Measurements from ENCODE around the gene TNFRSF14.

DNA sequence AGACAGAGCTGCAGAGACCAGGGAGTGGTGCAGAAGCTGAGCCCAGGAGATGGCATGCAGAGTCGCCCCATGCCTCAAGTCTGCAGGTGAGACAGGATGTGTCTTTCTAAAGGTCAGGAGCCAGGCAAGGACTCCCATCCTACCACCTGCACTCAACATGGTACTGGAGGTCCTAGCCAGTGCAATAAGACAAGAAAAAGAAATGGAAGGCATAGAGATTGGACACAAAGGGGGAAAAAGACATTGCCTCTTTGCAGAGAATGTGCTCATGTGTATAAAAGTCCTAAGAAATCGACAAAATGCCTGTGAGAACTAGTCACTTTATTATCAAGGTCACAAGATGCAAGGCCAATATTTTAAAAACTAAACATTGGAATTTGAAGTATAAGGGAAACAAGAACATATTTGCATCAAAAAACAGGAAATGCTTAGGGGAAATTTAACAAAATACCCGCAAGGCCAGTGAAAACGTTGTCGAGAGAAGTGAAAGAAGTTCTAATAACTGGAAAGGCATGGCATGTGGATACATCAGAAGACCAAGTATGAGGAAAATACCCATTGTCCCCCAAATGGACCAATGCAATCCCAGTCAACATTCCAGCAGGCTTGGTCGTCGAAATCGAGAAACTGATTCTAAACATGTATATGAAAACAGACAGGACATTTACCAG lies 17.2 kb downstream of the TNFRSF14 start:
- TF ChIP-seq, protein P1, sequence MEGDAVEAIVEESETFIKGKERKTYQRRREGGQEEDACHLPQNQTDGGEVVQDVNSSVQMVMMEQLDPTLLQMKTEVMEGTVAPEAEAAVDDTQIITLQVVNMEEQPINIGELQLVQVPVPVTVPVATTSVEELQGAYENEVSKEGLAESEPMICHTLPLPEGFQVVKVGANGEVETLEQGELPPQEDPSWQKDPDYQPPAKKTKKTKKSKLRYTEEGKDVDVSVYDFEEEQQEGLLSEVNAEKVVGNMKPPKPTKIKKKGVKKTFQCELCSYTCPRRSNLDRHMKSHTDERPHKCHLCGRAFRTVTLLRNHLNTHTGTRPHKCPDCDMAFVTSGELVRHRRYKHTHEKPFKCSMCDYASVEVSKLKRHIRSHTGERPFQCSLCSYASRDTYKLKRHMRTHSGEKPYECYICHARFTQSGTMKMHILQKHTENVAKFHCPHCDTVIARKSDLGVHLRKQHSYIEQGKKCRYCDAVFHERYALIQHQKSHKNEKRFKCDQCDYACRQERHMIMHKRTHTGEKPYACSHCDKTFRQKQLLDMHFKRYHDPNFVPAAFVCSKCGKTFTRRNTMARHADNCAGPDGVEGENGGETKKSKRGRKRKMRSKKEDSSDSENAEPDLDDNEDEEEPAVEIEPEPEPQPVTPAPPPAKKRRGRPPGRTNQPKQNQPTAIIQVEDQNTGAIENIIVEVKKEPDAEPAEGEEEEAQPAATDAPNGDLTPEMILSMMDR (IDR thresholded peaks at IDR 0.05; ENCODE audit: low read depth, low read length, poor library complexity, severe bottlenecking): no peak
- no peak for TF ChIP-seq EZH2phosphoT487 (IDR thresholded peaks at IDR 0.05; ENCODE audit: borderline replicate concordance, low read length)

Measured in DOHH2 (cell line).